PC-9 (cell line): ENCODE results near the gene PLCB3. TPM values are rescaled to one million over a fixed set of nuclear protein-coding genes. Genes with fewer than 3 reads are reported as not detected.
A peak's percentile ranks its signal among the peaks of the same experiment; 100 is the strongest.

Experiments used
- BruUV-seq: library from RNA; stranded (reverse); fragments of 400-500 nt; replicated peaks from 2 replicates; lab custom pipeline; 2021; lab: Mats Ljungman, UMichigan
- CTCF ChIA-PET: fragments of 300-600 bp; sonication (Branson Sonifier 250); formaldehyde crosslinking; loops from one replicate; lab custom pipeline; 2022; ENCODE audit warnings: antibody characterized with exemption; lab: Charles Lee
- POLR2A ChIA-PET: fragments of 300-600 bp; sonication (Branson Sonifier 250); formaldehyde crosslinking; loops from one replicate; lab custom pipeline; 2022; ENCODE audit warnings: antibody characterized with exemption; ENCODE audit not compliant: unreplicated experiment; lab: Charles Lee
- DNase-seq, 2 experiments: peaks; one replicate each; pipeline versions ENCODE4 v3.0.0 to v3.0.0-alpha.2; 2015 to 2022; ENCODE audit warnings: mixed read lengths in 1 of 2
- H2AFZ ChIP-seq: fragments of 200-600 bp; sonication (generic); 2 replicates; pipeline ENCODE4 v1.8.1; 2017; ENCODE audit warnings: antibody characterized with exemption
- H3F3A ChIP-seq: fragments of 200-600 bp; sonication (generic); 2 replicates; pipeline ENCODE4 v1.8.1; 2017; ENCODE audit warnings: antibody characterized with exemption, mild to moderate bottlenecking, low read depth; ENCODE audit not compliant: insufficient read depth
- H3K27ac ChIP-seq: fragments of 200-600 bp; sonication (generic); 2 replicates; pipeline ENCODE4 v1.6.1; 2016; ENCODE audit warnings: mixed run types
- H3K27me3 ChIP-seq: fragments of 200-600 bp; sonication (generic); 2 replicates; pipeline ENCODE4 v1.6.1; 2016; ENCODE audit warnings: low read depth, mixed run types; ENCODE audit not compliant: insufficient read depth
- H3K36me3 ChIP-seq: fragments of 200-600 bp; sonication (generic); 2 replicates; pipeline ENCODE4 v1.6.1; 2016; ENCODE audit warnings: low read depth, mixed run types
- H3K4me1 ChIP-seq: fragments of 200-600 bp; sonication (generic); replicated peaks from 2 replicates; pipeline ENCODE4 v1.6.1; 2016; ENCODE audit warnings: mixed run types; ENCODE audit not compliant: insufficient read depth
- H3K4me2 ChIP-seq: fragments of 200-600 bp; sonication (generic); 2 replicates; pipeline ENCODE4 v1.6.1; 2017; ENCODE audit warnings: mixed run types
- H3K4me3 ChIP-seq: fragments of 200-600 bp; sonication (generic); 2 replicates; pipeline ENCODE4 v1.6.1; 2016; ENCODE audit warnings: mixed run types
- H3K79me2 ChIP-seq: fragments of 200-600 bp; sonication (generic); 2 replicates; pipeline ENCODE4 v1.6.1; 2017; ENCODE audit warnings: low read depth, mixed run types
- H3K9me2 ChIP-seq: fragments of 200-600 bp; sonication (generic); 2 replicates; pipeline ENCODE4 v1.8.1; 2017; ENCODE audit warnings: mild to moderate bottlenecking; ENCODE audit not compliant: insufficient read depth
- H3K9me3 ChIP-seq: fragments of 200-600 bp; sonication (generic); 2 replicates; pipeline ENCODE4 v1.8.1; 2016; ENCODE audit warnings: low read depth; ENCODE audit not compliant: insufficient read depth
- H4K20me1 ChIP-seq: fragments of 200-600 bp; sonication (generic); 2 replicates; pipeline ENCODE4 v1.8.1; 2017; ENCODE audit not compliant: insufficient read depth
- EZH2 ChIP-seq: fragments of 200-600 bp; sonication (generic); IDR thresholded peaks from 2 replicates; pipeline ENCODE4 v1.8.0; 2017; ENCODE audit warnings: antibody characterized with exemption, low read depth
- intact Hi-C: fragments of 100-400 bp; cut with micrococcal nuclease; formaldehyde crosslinking; loops from one replicate; pipeline ENCODE4 v1.10.0; 2022; ENCODE audit not compliant: unreplicated experiment
- total RNA-seq: library from RNA; stranded (reverse); gene quantifications from 2 replicates; pipeline ENCODE4 v1.2.3, GENCODE V29; 2021
- TF ChIP-seq, protein P1 (sequence below): fragments of 200-600 bp; sonication (generic); conservative IDR thresholded peaks from 2 replicates; pipeline ENCODE4 v1.6.1; 2017; ENCODE audit warnings: mixed run types, antibody characterized with exemption, mild to moderate bottlenecking, moderate library complexity

The PLCB3 gene
- total RNA-seq, 1 experiment from 2014 or later, result 79.6 TPM

DNA sequence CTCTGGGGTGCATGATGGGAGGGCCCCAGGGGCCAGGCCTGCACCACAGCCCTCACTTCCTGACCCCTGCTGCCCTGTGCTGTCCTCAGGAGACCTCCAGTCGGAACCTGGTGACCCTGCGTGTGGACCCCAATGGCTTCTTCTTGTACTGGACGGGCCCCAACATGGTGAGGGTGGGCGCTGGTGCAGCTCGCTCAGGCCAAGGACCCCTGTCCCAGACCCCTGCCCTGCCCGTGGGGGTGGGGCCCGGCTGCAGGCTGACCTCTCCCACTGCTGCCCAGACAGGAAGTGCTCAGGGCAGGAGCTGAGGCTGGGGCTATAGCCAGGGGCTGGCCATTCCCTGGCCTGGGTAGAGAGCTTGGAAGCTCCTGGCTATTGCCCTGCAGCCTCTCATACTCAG is 3.0 kb downstream of the PLCB3 start:
- Histone ChIP-seq H3K4me3 (no peak overlapping the region), H3K9me2 (no peaks in the 10 kb centered on the region), H3K9me3 (no peaks in the 10 kb centered on the region), H3K36me3 (0 out of 2 replicates have a peak, but pooled peaks cover 5% of the 10 kb centered on the region), H3K27me3 (no peaks in the 10 kb centered on the region), H3K27ac (no peak overlapping the region), H3F3A (peaks cover 24% of the 10 kb centered on the region), H4K20me1 (peaks cover 9% of the 10 kb centered on the region; the same call in 1 of the 2 replicates), H3K4me1 (no peaks in the 10 kb centered on the region; the same call in 1 of the 2 replicates), H2AFZ (no peak overlapping the region), H3K79me2 (peaks cover 14% of the 10 kb centered on the region), H3K4me2 (no peak overlapping the region)
- CTCF ChIA-PET, result no interaction called here
- DNase-seq, result no peak
- intact Hi-C loops, result no loop called here
- POLR2A ChIA-PET, result no interaction called here
- TF ChIP-seq EZH2, result no peak
- TF ChIP-seq, protein P1, sequence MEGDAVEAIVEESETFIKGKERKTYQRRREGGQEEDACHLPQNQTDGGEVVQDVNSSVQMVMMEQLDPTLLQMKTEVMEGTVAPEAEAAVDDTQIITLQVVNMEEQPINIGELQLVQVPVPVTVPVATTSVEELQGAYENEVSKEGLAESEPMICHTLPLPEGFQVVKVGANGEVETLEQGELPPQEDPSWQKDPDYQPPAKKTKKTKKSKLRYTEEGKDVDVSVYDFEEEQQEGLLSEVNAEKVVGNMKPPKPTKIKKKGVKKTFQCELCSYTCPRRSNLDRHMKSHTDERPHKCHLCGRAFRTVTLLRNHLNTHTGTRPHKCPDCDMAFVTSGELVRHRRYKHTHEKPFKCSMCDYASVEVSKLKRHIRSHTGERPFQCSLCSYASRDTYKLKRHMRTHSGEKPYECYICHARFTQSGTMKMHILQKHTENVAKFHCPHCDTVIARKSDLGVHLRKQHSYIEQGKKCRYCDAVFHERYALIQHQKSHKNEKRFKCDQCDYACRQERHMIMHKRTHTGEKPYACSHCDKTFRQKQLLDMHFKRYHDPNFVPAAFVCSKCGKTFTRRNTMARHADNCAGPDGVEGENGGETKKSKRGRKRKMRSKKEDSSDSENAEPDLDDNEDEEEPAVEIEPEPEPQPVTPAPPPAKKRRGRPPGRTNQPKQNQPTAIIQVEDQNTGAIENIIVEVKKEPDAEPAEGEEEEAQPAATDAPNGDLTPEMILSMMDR, result no peak
- BruUV-seq, result no TSS peak

DNA sequence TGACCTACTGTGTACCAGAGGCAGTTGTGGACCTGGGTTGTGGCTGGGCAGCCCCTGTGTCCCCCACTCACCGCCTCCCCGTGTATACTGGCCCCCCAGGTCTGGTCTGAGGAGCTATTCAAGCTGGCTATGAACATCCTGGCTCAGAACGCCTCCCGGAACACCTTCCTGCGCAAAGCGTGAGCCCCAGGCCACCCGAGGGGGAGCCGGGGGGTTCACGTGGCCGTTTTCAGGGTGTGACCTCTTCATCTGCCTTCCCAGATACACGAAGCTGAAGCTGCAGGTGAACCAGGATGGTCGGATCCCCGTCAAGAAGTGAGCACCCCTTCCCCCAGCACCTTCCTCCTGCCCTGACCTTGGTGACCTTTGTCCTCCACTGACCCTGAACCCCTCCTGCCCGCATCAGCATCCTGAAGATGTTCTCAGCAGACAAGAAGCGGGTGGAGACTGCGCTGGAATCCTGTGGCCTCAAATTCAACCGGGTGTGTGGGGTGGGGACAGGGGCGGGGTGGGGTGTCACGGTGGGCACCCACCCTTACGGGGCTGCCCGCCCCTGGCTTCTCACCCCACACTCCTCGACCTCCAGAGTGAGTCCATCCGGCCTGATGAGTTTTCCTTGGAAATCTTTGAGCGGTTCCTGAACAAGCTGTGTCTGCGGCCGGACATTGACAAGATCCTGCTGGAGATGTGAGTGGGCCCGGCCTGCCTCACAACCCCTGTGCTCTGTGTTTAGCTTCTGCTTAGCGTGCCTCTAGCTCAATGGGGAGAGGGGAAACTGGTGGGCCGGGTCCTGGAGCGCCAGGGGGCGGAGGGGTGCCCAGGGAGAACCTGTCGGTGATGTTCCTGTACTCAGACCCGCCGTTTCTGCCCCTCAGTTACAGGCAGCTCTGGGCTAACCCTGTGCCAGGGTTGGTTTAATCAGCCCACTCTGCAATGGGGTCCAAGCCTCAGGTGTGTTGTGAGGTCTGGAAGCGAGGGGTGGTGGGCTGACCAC is 4.1 kb downstream of the PLCB3 start:
- TF ChIP-seq EZH2, result no peak
- peaks cover 21% of the 10 kb centered on the region; the same call in 1 of the 2 replicates for H3F3A ChIP-seq
- POLR2A ChIA-PET, result no interaction called here
- no peaks in the 10 kb centered on the region for H3K9me3 ChIP-seq
- H3K9me2 ChIP-seq, result no peaks in the 10 kb centered on the region
- H3K4me3 ChIP-seq, result no peak overlapping the region
- no peak overlapping the region for H3K27ac ChIP-seq
- CTCF ChIA-PET, result no interaction called here
- peaks cover 14% of the 10 kb centered on the region for H3K79me2 ChIP-seq
- BruUV-seq, result no TSS peak
- H3K27me3 ChIP-seq, result no peaks in the 10 kb centered on the region
- DNase-seq, result peak in 1 of 2 experiments; percentile 33
- H2AFZ ChIP-seq, result no peak overlapping the region
- intact Hi-C loops, result no loop called here
- peaks cover 9% of the 10 kb centered on the region; the same call in 1 of the 2 replicates for H4K20me1 ChIP-seq
- no peaks in the 10 kb centered on the region; the same call in 1 of the 2 replicates for H3K4me1 ChIP-seq
- H3K4me2 ChIP-seq, result no peak overlapping the region
- H3K36me3 ChIP-seq, result 0 out of 2 replicates have a peak, but pooled peaks cover 5% of the 10 kb centered on the region

DNA sequence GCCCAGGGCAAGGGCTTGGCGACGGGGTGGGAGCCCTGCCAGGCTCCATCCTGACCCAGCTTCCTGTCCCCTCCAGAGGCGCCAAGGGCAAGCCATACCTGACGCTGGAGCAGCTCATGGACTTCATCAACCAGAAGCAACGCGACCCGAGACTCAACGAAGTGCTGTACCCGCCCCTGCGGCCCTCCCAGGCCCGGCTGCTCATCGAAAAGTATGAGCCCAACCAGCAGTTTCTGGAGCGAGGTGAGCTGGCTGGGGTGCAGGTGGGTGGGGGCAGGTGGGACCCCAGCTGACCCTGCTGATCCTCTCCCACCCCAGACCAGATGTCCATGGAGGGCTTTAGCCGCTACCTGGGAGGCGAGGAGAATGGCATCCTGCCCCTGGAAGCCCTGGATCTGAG is 5.0 kb downstream of the PLCB3 start:
- Histone ChIP-seq H3K27ac (no peak overlapping the region), H2AFZ (no peak overlapping the region), H3K4me3 (no peak overlapping the region), H3K79me2 (peaks cover 14% of the 10 kb centered on the region), H3K4me1 (no peaks in the 10 kb centered on the region), H3F3A (peaks cover 19% of the 10 kb centered on the region; the same call in 1 of the 2 replicates), H3K27me3 (no peaks in the 10 kb centered on the region), H3K4me2 (no peak overlapping the region), H4K20me1 (peaks cover 9% of the 10 kb centered on the region; the same call in 1 of the 2 replicates), H3K9me3 (no peaks in the 10 kb centered on the region), H3K9me2 (no peaks in the 10 kb centered on the region), H3K36me3 (0 out of 2 replicates have a peak, but pooled peaks cover 5% of the 10 kb centered on the region)
- no TSS peak for BruUV-seq
- intact Hi-C loops, result no loop called here
- ChIA-PET CTCF (interaction anchor here (0.5 kb wide), 1 partner anchor 489 kb away, joined by 4 read pairs; no protein-coding TSS in a partner anchor), POLR2A (no interaction called here)
- TF ChIP-seq, protein P1, result no peak
- TF ChIP-seq EZH2, result no peak
- DNase-seq, result peak in 1 of 2 experiments; percentile 27
